ENCODE results near the gene CDH13. TPM values are rescaled to one million over a fixed set of nuclear protein-coding genes. Genes with fewer than 3 reads are reported as not detected.

CDH13 gene
- total RNA-seq, 4 donors from 2014 or later = 5.8 to 36.7 (median 20.4) TPM

- intact Hi-C loops (cut with DNase I; ENCODE audit: low total_unique reads) = no loop called here
- in situ Hi-C loops (cut with MboI; ENCODE audit: low sequenced_read_pairs in 4 of 4) = no loop called here
- no peak for ATAC-seq
- no peak for DNase-seq
- no peaks in the 10 kb centered on the region for H3K9me3 ChIP-seq
- H3K27me3 ChIP-seq = no peaks in the 10 kb centered on the region
- TF ChIP-seq CTCF (IDR thresholded peaks at IDR 0.05 in 4 of 5, conservative IDR thresholded peaks at IDR 0.05 in 1 of 5) (no peak), POLR2A (IDR thresholded peaks at IDR 0.05) (no peak)
- H3K27ac ChIP-seq = no peak overlapping the region
- no peaks in the 10 kb centered on the region for H3K36me3 ChIP-seq
- H3K4me3 ChIP-seq = no peak overlapping the region
- H3K4me1 ChIP-seq = peaks cover 25 to 28% of the 10 kb centered on the region in 2 donors
Observed at GRCh38 chr16:82741073-82741615, 114.4 kb downstream of the CDH13 start.

GRCh38 chr16:82744958-82745357, 118.2 kb downstream of the CDH13 start:
- in situ Hi-C loops (cut with MboI; ENCODE audit: low sequenced_read_pairs in 4 of 4) = no loop called here
- H3K27me3 ChIP-seq = no peaks in the 10 kb centered on the region
- DNase-seq = no peak
- no peak overlapping the region for H3K4me3 ChIP-seq
- TF ChIP-seq POLR2A (IDR thresholded peaks at IDR 0.05) = no peak
- H3K9me3 ChIP-seq = no peaks in the 10 kb centered on the region
- no peak for ATAC-seq
- H3K27ac ChIP-seq = no peak overlapping the region
- no peaks in the 10 kb centered on the region for H3K36me3 ChIP-seq
- peaks cover 15 to 16% of the 10 kb centered on the region in 2 donors for H3K4me1 ChIP-seq
- intact Hi-C loops (cut with DNase I; ENCODE audit: low total_unique reads) = no loop called here

GRCh38 chr16:82748026-82748425, 121.3 kb downstream of the CDH13 start:
- Histone ChIP-seq H3K27me3 (no peaks in the 10 kb centered on the region), H3K4me1 (peaks cover 15 to 22% of the 10 kb centered on the region in 2 donors), H3K27ac (peak overlapping the region; percentile 30 to 65 (median 50)), H3K9me3 (no peaks in the 10 kb centered on the region), H3K36me3 (no peaks in the 10 kb centered on the region), H3K4me3 (peak overlapping the region in 2 of 4 donors; percentile 10 to 23)
- peak; percentile 22 to 67 for DNase-seq
- TF ChIP-seq CTCF (IDR thresholded peaks at IDR 0.05 in 4 of 5, conservative IDR thresholded peaks at IDR 0.05 in 1 of 5) (peak in 2 of 5 experiments; percentile 32 to 37), POLR2A (IDR thresholded peaks at IDR 0.05) (no peak)
- in situ Hi-C loops (cut with MboI; ENCODE audit: low sequenced_read_pairs in 4 of 4) (no loop called here), intact Hi-C loops (cut with DNase I; ENCODE audit: low total_unique reads) (no loop called here)
- peak; percentile 53 to 95 for ATAC-seq

- no peaks in the 10 kb centered on the region for H3K36me3 ChIP-seq
- no peak overlapping the region for H3K4me3 ChIP-seq
- intact Hi-C loops (cut with DNase I; ENCODE audit: low total_unique reads) (loop anchor here (10.0 kb wide), 1 partner anchor 605 kb away; no protein-coding TSS in a partner anchor), in situ Hi-C loops (cut with MboI; ENCODE audit: low sequenced_read_pairs in 4 of 4) (no loop called here)
- no peaks in the 10 kb centered on the region for H3K9me3 ChIP-seq
- peak overlapping the region in 2 of 4 donors; percentile 11 to 12 for H3K27ac ChIP-seq
- TF ChIP-seq CTCF (IDR thresholded peaks at IDR 0.05 in 4 of 5, conservative IDR thresholded peaks at IDR 0.05 in 1 of 5) (no peak), POLR2A (IDR thresholded peaks at IDR 0.05) (no peak)
- H3K27me3 ChIP-seq = no peaks in the 10 kb centered on the region
- peaks cover 23 to 29% of the 10 kb centered on the region in 2 donors for H3K4me1 ChIP-seq
- ATAC-seq (no peak), DNase-seq (no peak)
Observed at GRCh38 chr16:82750068-82750467, 123.3 kb downstream of the CDH13 start.

GRCh38 chr16:82751020-82751419, 124.3 kb downstream of the CDH13 start:
- DNase-seq (no peak), ATAC-seq (no peak)
- Histone ChIP-seq H3K27ac (no peak overlapping the region), H3K27me3 (no peaks in the 10 kb centered on the region), H3K9me3 (no peaks in the 10 kb centered on the region), H3K36me3 (no peaks in the 10 kb centered on the region), H3K4me3 (no peak overlapping the region), H3K4me1 (peaks cover 32 to 39% of the 10 kb centered on the region in 2 donors)
- in situ Hi-C loops (cut with MboI; ENCODE audit: low sequenced_read_pairs in 4 of 4) (no loop called here), intact Hi-C loops (cut with DNase I; ENCODE audit: low total_unique reads) (loop anchor here (10.0 kb wide), 1 partner anchor 604 kb away; no protein-coding TSS in a partner anchor)
- TF ChIP-seq POLR2A (IDR thresholded peaks at IDR 0.05) = no peak
- TF ChIP-seq CTCF (IDR thresholded peaks at IDR 0.05 in 4 of 5, conservative IDR thresholded peaks at IDR 0.05 in 1 of 5) = no peak
